AG04450 (cell line): ENCODE results near the gene FAM163A. TPM values are rescaled to one million over a fixed set of nuclear protein-coding genes. Genes with fewer than 3 reads are reported as not detected.

ENCODE experiments used
- CTCF ChIA-PET: fragments of 300-600, 350-600 bp; formaldehyde crosslinking; extraction: SDS; loops from one replicate; lab custom pipeline; 2022; ENCODE audit warnings: antibody characterized with exemption, inconsistent platforms; lab: Charles Lee
- POLR2A ChIA-PET: fragments of 350-600 bp; formaldehyde crosslinking; extraction: SDS; loops from one replicate; lab custom pipeline; 2021; ENCODE audit warnings: antibody characterized with exemption, inconsistent platforms; lab: Yijun Ruan, JAX
- DNase-seq: peaks from one replicate; pipeline ENCODE4 v3.0.0-alpha.2; 2011; ENCODE audit warnings: low read depth, low spot score
- H3K27ac ChIP-seq: one replicate; pipeline ENCODE4 v1.5.1; 2012; ENCODE audit warnings: low read depth, low read length, control low read depth
- H3K27me3 ChIP-seq: one replicate; pipeline ENCODE4 v1.6.0; 2012; ENCODE audit warnings: low read length; ENCODE audit not compliant: control insufficient read depth, insufficient read depth
- H3K4me3 ChIP-seq: 2 replicates; pipeline ENCODE4 v1.5.1; 2011; ENCODE audit warnings: mild to moderate bottlenecking, low read depth, low read length, control low read depth
- H3K9me3 ChIP-seq: 2 replicates; pipeline ENCODE4 v1.5.1; 2012; ENCODE audit warnings: low read length; ENCODE audit not compliant: control insufficient read depth, insufficient read depth
- polyA plus RNA-seq: library from polyadenylated mRNA; depleted of rRNA; stranded (reverse); fragments of >200 nt; gene quantifications from 2 replicates; pipeline ENCODE4 v1.2.3, GENCODE V29; 2011
- TF ChIP-seq, protein P1 (sequence below): IDR thresholded peaks from 2 replicates; pipeline ENCODE4 v1.5.1; 2011; ENCODE audit warnings: low read depth, low read length, control low read depth, inconsistent platforms

The FAM163A gene
- polyA plus RNA-seq, 1 experiment: not detected

DNA sequence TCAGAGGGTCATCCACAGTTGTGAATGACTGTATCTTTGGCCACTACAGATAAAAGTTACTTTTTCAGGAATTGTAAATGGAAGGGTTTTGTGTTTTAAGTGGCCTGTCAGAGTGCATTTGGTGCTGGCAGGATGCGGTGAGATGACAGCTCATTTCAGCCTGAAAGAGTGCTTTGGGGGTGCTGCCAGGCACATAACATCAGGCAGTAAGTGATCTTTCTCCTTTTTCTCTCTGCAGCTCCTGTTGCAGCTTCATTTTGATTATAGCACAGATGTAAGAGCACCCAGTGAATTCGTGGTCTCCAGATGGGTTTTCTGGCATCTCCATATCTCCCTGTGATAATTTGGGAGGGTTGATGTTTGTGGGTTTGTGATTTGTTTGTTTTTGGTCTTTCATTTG lies 14.8 kb upstream of the FAM163A start:
- peaks cover 3% of the 10 kb centered on the region for H3K27me3 ChIP-seq
- ChIA-PET CTCF (interaction anchor here (1.7 to 3.1 kb wide), 2 partner anchors 22 to 81 kb away, joined by 6 to 13 read pairs; no protein-coding TSS in a partner anchor), POLR2A (no interaction called here)
- no peak overlapping the region for H3K27ac ChIP-seq
- no peak for DNase-seq
- H3K9me3 ChIP-seq: no peaks in the 10 kb centered on the region
- H3K4me3 ChIP-seq: no peak overlapping the region
- TF ChIP-seq, protein P1, sequence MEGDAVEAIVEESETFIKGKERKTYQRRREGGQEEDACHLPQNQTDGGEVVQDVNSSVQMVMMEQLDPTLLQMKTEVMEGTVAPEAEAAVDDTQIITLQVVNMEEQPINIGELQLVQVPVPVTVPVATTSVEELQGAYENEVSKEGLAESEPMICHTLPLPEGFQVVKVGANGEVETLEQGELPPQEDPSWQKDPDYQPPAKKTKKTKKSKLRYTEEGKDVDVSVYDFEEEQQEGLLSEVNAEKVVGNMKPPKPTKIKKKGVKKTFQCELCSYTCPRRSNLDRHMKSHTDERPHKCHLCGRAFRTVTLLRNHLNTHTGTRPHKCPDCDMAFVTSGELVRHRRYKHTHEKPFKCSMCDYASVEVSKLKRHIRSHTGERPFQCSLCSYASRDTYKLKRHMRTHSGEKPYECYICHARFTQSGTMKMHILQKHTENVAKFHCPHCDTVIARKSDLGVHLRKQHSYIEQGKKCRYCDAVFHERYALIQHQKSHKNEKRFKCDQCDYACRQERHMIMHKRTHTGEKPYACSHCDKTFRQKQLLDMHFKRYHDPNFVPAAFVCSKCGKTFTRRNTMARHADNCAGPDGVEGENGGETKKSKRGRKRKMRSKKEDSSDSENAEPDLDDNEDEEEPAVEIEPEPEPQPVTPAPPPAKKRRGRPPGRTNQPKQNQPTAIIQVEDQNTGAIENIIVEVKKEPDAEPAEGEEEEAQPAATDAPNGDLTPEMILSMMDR: no peak

DNA sequence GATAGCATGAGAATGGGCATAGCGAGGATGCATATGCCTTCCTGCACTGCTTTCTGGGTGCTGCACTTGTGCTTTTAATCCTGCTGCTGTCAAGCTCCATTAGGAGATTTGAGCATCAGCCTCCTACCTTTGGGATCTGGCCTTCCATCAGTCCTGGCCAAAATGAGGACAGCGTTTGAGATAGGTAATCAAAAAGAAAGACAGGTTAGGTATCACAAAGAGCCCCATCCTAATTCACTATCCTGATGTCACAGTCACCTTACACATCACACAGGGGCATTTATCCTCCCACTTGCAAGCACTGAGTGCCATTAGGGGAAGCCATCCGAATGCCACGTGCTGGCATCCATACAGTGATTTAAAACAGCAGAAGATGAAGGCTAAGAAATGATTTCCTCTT lies 13.2 kb upstream of the FAM163A start:
- Histone ChIP-seq H3K27ac (no peak overlapping the region), H3K27me3 (peaks cover 8% of the 10 kb centered on the region), H3K4me3 (no peak overlapping the region), H3K9me3 (no peaks in the 10 kb centered on the region)
- TF ChIP-seq, protein P1: no peak
- DNase-seq: no peak
- ChIA-PET CTCF (interaction anchor here (3.3 to 4.4 kb wide), 2 partner anchors 23 to 80 kb away, joined by 15 to 20 read pairs; no protein-coding TSS in a partner anchor), POLR2A (no interaction called here)

DNA sequence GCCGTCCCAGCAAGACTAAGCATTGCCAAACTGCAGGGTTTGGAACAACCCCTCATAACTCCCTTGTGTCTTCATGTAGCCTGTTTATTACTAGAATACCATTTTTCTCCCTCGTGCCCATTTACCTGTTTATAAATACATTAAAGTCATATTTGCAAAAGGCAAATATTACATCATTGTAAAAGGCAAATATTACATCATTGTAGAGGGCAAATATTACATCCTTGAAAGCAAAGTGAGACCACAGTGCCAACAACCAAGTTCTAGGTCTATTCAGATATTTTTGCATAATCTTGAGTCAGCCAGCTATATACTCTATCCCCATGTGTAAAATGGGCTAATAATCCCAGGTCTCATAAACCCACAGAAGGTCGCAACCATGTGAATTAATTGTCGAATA lies 11.4 kb upstream of the FAM163A start:
- TF ChIP-seq, protein P1: no peak
- CTCF ChIA-PET: interaction anchor here (1.3 to 4.4 kb wide), 4 partner anchors 25 to 83 kb away, joined by 3 to 20 read pairs (median 12); no protein-coding TSS in a partner anchor
- H3K27ac ChIP-seq: no peak overlapping the region
- DNase-seq: no peak
- peaks cover 4% of the 10 kb centered on the region for H3K27me3 ChIP-seq
- H3K9me3 ChIP-seq: no peaks in the 10 kb centered on the region
- H3K4me3 ChIP-seq: no peak overlapping the region
- POLR2A ChIA-PET: no interaction called here

DNA sequence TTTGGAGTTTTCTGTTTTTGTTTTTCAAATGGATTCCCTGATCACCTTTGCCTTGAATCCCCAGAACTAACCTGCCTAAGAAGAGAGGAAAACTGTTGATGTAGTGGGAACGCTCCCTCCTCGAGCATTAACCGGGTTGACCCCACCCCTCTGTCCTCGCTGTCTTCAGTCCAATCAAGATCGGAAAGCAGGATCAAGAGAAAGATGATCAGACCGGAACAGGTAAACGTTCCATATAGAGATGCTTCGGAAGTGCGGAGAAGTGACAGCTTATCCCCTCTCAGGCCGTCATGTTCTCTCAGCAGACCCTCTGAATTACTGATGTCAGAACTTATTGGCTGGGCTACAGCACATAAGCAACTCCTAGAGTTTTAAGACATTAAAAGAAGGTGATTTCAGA lies 800 bp upstream of the FAM163A start:
- POLR2A ChIA-PET: no interaction called here
- CTCF ChIA-PET: no interaction called here

DNA sequence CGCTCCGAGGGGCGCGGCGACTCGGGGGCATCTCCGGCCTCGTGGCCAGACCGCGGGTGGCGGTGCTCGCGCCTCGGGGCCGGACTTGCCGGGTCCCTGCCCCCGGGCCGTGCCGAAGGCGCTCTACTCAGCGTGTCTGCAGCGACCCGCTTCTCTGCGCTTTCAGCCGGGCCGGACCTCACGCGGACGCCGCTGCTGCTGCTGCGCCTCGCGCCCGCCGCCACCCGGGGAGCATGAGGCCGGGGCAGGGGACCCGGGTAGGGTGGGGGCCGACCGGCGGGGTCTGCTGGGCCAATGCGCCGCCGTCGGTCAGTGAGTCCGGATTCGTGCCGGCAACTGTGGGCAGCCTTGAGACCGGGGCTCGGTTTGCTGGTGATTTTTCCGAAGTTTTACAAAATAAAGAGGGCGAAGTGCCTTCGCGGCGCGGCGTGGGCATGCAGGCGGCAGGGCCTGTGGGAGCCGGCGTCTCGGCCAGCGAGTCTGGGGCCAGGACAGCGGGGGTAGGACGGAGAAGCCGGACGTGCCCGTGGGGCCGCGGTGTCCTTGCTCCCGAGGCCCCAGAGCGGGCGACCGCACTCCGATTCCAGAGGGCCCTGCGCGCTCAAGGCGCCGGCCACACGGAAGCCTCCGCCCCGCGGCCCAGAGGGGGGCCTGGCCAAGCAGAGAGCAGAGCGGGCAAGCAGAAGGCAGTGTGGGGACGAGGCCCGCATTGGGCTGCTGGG lies 749 bp downstream of the FAM163A start:
- Histone ChIP-seq H3K27me3 (peaks cover 44% of the 10 kb centered on the region), H3K27ac (no peak overlapping the region), H3K4me3 (no peak overlapping the region), H3K9me3 (peaks cover 3% of the 10 kb centered on the region; the same call in 1 of the 2 replicates)
- ChIA-PET POLR2A (no interaction called here), CTCF (no interaction called here)
- no peak for DNase-seq
- TF ChIP-seq, protein P1: no peak

More for the DNA sequence above, 800 bp upstream of the FAM163A start:
- no peak overlapping the region for H3K4me3 ChIP-seq
- peaks cover 3% of the 10 kb centered on the region; the same call in 1 of the 2 replicates for H3K9me3 ChIP-seq
- TF ChIP-seq, protein P1: no peak
- peaks cover 40% of the 10 kb centered on the region for H3K27me3 ChIP-seq
- no peak overlapping the region for H3K27ac ChIP-seq
- no peak for DNase-seq
